Endothelial cell of umbilical vein (primary cell): ENCODE measurements around the gene TLR1. TPM values are rescaled to one million over a fixed set of nuclear protein-coding genes. Genes with fewer than 3 reads are reported as not detected.

Source experiments
- BruUV-seq: library from RNA; stranded (reverse); fragments of 400-500 nt; replicated peaks from 2 replicates; lab custom pipeline; 2021; lab: Mats Ljungman, UMichigan
- CTCF ChIA-PET: fragments of 300-600, 350-600 bp; sonication (Branson Sonifier 250); formaldehyde crosslinking; loops from one replicate; lab custom pipeline; 2021; ENCODE audit warnings: antibody characterized with exemption, inconsistent platforms; lab: Charles Lee
- POLR2A ChIA-PET: fragments of 300-600, 350-600 bp; sonication (Branson Sonifier 250); formaldehyde crosslinking; loops from one replicate; lab custom pipeline; 2021; ENCODE audit warnings: antibody characterized with exemption, inconsistent platforms; lab: Charles Lee
- DNase-seq: peaks from one replicate; pipeline ENCODE4 v3.0.0-alpha.2; 2011; ENCODE audit warnings: low read depth, low spot score
- FAIRE-seq: peaks from 2 replicates; lab custom pipeline; 2011; peaks lifted over from hg19 to GRCh38; lab: Jason Lieb, UNC
- H2AFZ ChIP-seq: 2 replicates; pipeline ENCODE4 v1.6.0; 2012; ENCODE audit warnings: low read depth, low read length, control low read depth, inconsistent platforms
- H3K27ac ChIP-seq: 2 replicates; pipeline ENCODE4 v1.5.1; 2011; ENCODE audit warnings: low read depth, mild to moderate bottlenecking, control low read depth, low read length, moderate library complexity; ENCODE audit not compliant: insufficient read depth
- H3K27me3 ChIP-seq, 2 experiments: 2 replicates each; pipeline versions ENCODE4 v1.6.0 to v1.6.1; 2011; ENCODE audit warnings: low read length in 2 of 2, mixed read lengths in 1 of 2; ENCODE audit not compliant: control insufficient read depth in 2 of 2, insufficient read depth in 2 of 2
- H3K36me3 ChIP-seq, 2 experiments: 2 replicates in 1 of 2; 3 replicates in 1 of 2; pipeline ENCODE4 v1.5.1; 2011; ENCODE audit warnings: low read length in 2 of 2, mild to moderate bottlenecking in 1 of 2, moderate library complexity in 1 of 2; ENCODE audit not compliant: control insufficient read depth in 2 of 2, insufficient read depth in 2 of 2; ENCODE audit errors: extremely low read depth in 1 of 2
- H3K4me1 ChIP-seq: 3 replicates; pipeline ENCODE4 v1.5.1; 2011; ENCODE audit warnings: mild to moderate bottlenecking, low read length; ENCODE audit not compliant: control insufficient read depth, insufficient read depth; ENCODE audit errors: extremely low read depth
- H3K4me2 ChIP-seq: 2 replicates; pipeline ENCODE4 v1.6.1; 2011; ENCODE audit warnings: low read length, control low read depth, mixed read lengths; ENCODE audit not compliant: insufficient read depth
- H3K4me3 ChIP-seq, 3 experiments: fragments of 200-600 bp in 1 of 3; sonication (generic), shearing (Covaris generic) in 1 of 3; replicated peaks in 1 of 3; 2 replicates each; pipeline ENCODE4 v1.5.1; 2011 to 2016; ENCODE audit warnings: control low read depth in 3 of 3, low read length in 3 of 3, mild to moderate bottlenecking in 2 of 3, inconsistent platforms in 1 of 3, low read depth in 1 of 3, moderate library complexity in 1 of 3; ENCODE audit not compliant: insufficient read depth in 1 of 3
- H3K79me2 ChIP-seq: 2 replicates; pipeline ENCODE4 v1.6.0; 2012; ENCODE audit warnings: low read length, inconsistent platforms; ENCODE audit not compliant: control insufficient read depth, insufficient read depth
- H3K9ac ChIP-seq: replicated peaks from 2 replicates; pipeline ENCODE3; 2011; ENCODE audit warnings: low read length, control low read depth; ENCODE audit not compliant: insufficient read depth; ENCODE audit errors: extremely low read depth
- H3K9me1 ChIP-seq: replicated peaks from 3 replicates; pipeline ENCODE4 v1.6.0; 2011; ENCODE audit warnings: mild to moderate bottlenecking, low read length; ENCODE audit not compliant: control insufficient read depth, insufficient read depth; ENCODE audit errors: extremely low read depth
- H3K9me3 ChIP-seq: replicated peaks from 2 replicates; pipeline ENCODE4 v1.5.1; 2012; ENCODE audit warnings: low read length, inconsistent platforms; ENCODE audit not compliant: control insufficient read depth, insufficient read depth
- H4K20me1 ChIP-seq: replicated peaks from 2 replicates; pipeline ENCODE3; 2011; ENCODE audit warnings: mild to moderate bottlenecking, low read length; ENCODE audit not compliant: control insufficient read depth, insufficient read depth; ENCODE audit errors: extremely low read depth
- CTCF ChIP-seq, 2 donors: IDR thresholded peaks; 1 replicate in 1 of 2; 2 replicates in 1 of 2; pipeline ENCODE4 v1.5.1; 2011; ENCODE audit warnings: low read length in 2 of 2, mild to moderate bottlenecking in 2 of 2, moderate library complexity in 2 of 2, control low read depth in 1 of 2, inconsistent platforms in 1 of 2, low read depth in 1 of 2; ENCODE audit not compliant: insufficient read depth in 1 of 2; ENCODE audit errors: extremely low read depth in 1 of 2
- EZH2 ChIP-seq: IDR thresholded peaks from 2 replicates; pipeline ENCODE4 v1.6.1; 2012; ENCODE audit warnings: borderline replicate concordance, low read depth, mild to moderate bottlenecking, moderate library complexity, low read length, inconsistent platforms; ENCODE audit not compliant: severe bottlenecking
- FOS ChIP-seq: IDR thresholded peaks from 2 replicates; pipeline ENCODE4 v1.6.1; 2011; ENCODE audit warnings: mild to moderate bottlenecking, low read length, moderate library complexity, borderline replicate concordance; ENCODE audit not compliant: insufficient read depth
- GATA2 ChIP-seq: IDR thresholded peaks from 2 replicates; pipeline ENCODE4 v1.7.0; 2011; ENCODE audit warnings: low read depth, mild to moderate bottlenecking, moderate library complexity, mixed read lengths, low read length; ENCODE audit not compliant: insufficient read length, insufficient read depth
- JUN ChIP-seq: IDR thresholded peaks from 2 replicates; pipeline ENCODE4 v1.6.1; 2011; ENCODE audit warnings: borderline replicate concordance, low read depth; ENCODE audit not compliant: insufficient read length, insufficient read depth
- MAX ChIP-seq: IDR thresholded peaks from 2 replicates; pipeline ENCODE4 v1.6.1; 2011; ENCODE audit not compliant: insufficient read depth, insufficient read length
- MYC ChIP-seq: IDR thresholded peaks from one replicate; pipeline ENCODE4 v1.6.1; 2011; ENCODE audit warnings: mild to moderate bottlenecking, low read depth, low read length
- POLR2A ChIP-seq: IDR thresholded peaks from 2 replicates; pipeline ENCODE4 v1.6.1; 2012; ENCODE audit warnings: low read depth, mild to moderate bottlenecking, control low read depth, low read length
- POLR2AphosphoS5 ChIP-seq: IDR thresholded peaks from 2 replicates; pipeline ENCODE4 v1.6.1; 2012; ENCODE audit warnings: low read depth, mild to moderate bottlenecking, control low read depth, low read length, moderate library complexity; ENCODE audit not compliant: insufficient read depth
- dilution Hi-C: fragments of 300-500 bp; cut with MboI; formaldehyde crosslinking; loops from one replicate; pipeline ENCODE4 v1.15.0; 2019; ENCODE audit warnings: low sequenced_read_pairs; ENCODE audit not compliant: extremely low pct_ligation_motif_present
- intact Hi-C: fragments of 100-400 bp; cut with micrococcal nuclease; formaldehyde crosslinking; loops from one replicate; pipeline ENCODE4 v1.10.0; 2022
- polyA plus RNA-seq, 4 experiments: library from polyadenylated mRNA; depleted of rRNA in 3 of 4; stranded (reverse) in 3 of 4; unstranded in 1 of 4; fragments of >200 nt; gene quantifications; 2 replicates each; pipeline versions ENCODE4 v1.2.1 to v1.2.3, GENCODE V29; 2011 to 2012; ENCODE audit warnings: missing spikeins in 1 of 4
- total RNA-seq: library from RNA; stranded (reverse); gene quantifications from 2 replicates; pipeline ENCODE4 v1.2.3, GENCODE V29; 2021

The TLR1 gene
- total and polyA plus RNA-seq, 2 donors (not counting 3 experiments of a cell fraction or from before 2014, with no cell fraction given) = 0.81 to 2.7 TPM

DNA sequence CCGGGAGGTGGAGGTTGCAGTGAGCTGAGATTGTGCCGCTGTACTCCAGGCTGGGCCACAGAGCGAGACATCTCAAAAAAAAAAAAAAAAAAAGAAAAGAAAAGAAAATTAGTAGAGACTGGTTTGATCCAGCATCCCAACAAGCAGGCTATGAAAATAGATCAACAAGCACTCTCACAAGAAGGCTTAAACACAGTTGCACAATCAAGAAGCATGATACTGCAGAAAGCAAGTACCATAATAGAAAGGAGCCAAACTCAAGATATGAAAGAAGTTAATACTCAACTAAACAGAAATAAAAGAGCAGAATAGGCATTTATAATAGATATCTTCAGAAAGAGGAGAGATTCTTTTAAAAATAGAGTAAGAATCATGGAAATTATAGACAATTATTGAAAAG, 41.4 kb upstream of the TLR1 start:
- Histone ChIP-seq H3K4me3 (no peak overlapping the region), H3K36me3 (no peaks in the 10 kb centered on the region), H3K9ac (no peak overlapping the region), H3K27ac (no peak overlapping the region), H3K9me1 (no peaks in the 10 kb centered on the region), H3K27me3 (peaks cover 0 to 3% of the 10 kb centered on the region in 2 experiments), H3K79me2 (no peaks in the 10 kb centered on the region), H4K20me1 (no peaks in the 10 kb centered on the region), H3K4me2 (no peak overlapping the region), H3K9me3 (no peaks in the 10 kb centered on the region), H3K4me1 (no peaks in the 10 kb centered on the region), H2AFZ (no peak overlapping the region)
- intact Hi-C loops (no loop called here), dilution Hi-C loops (no loop called here)
- POLR2A ChIA-PET = no interaction called here
- CTCF ChIA-PET = interaction anchor here (1.0 to 1.7 kb wide), 3 partner anchors 12 to 87 kb away, joined by 3 to 6 read pairs (median 6); no protein-coding TSS in a partner anchor
- TF ChIP-seq EZH2 (no peak), CTCF (IDR thresholded peaks at IDR 0.05; ENCODE audit: extremely low read depth in 1 of 2, insufficient read depth in 1 of 2, low read depth in 1 of 2, low read length in 2 of 2) (no peak), FOS (no peak), MYC (no peak), POLR2AphosphoS5 (no peak), POLR2A (no peak), MAX (no peak), JUN (no peak), GATA2 (no peak)
- no peak for DNase-seq
- FAIRE-seq = no peak
- no TSS peak for BruUV-seq
